Measurements from ENCODE around the gene KIAA1328. TPM values are rescaled to one million over a fixed set of nuclear protein-coding genes. Genes with fewer than 3 reads are reported as not detected.

KIAA1328 gene
- total RNA-seq, 1 donor from 2014 or later, result 8.4 TPM

- H3K27ac ChIP-seq, result no peak overlapping the region
- no peak for DNase-seq (ENCODE audit: low spot score in 2 of 2)
- no peaks in the 10 kb centered on the region for H3K9me3 ChIP-seq
- TF ChIP-seq CTCF (IDR thresholded peaks at IDR 0.05), result no peak
- H3K4me3 ChIP-seq, result no peak overlapping the region
- intact Hi-C loops (cut with DNase I), result no loop called here
- no peaks in the 10 kb centered on the region for H3K4me1 ChIP-seq
- no peaks in the 10 kb centered on the region for H3K36me3 ChIP-seq
- no peaks in the 10 kb centered on the region for H3K27me3 ChIP-seq
These were observed 394.1 kb downstream of the KIAA1328 start for GRCh38 chr18:37222999-37223378.

DNA sequence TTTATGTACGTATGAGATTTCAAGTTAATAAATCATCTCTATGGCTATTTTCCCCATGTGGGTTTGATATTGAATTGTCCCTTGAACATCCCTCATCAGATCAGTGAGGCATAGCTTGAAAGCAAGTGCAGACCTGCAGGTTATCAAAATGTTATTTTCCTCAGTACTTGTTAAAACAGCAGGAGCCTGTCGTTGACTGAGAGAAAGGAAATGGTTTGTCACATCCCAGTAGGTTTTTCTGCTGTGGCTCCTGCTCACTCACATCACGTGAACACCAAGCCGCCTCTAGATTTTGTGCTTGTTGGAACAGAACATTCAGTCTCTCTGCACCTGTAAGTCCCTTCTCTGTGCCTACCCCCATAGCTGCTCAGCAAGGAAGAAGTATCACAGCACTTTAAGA, 396.4 kb downstream of the KIAA1328 start:
- DNase-seq (ENCODE audit: low spot score in 2 of 2), result no peak
- no peaks in the 10 kb centered on the region for H3K9me3 ChIP-seq
- no peak overlapping the region for H3K27ac ChIP-seq
- no peak overlapping the region for H3K4me3 ChIP-seq
- intact Hi-C loops (cut with DNase I), result no loop called here
- TF ChIP-seq CTCF (IDR thresholded peaks at IDR 0.05), result no peak
- H3K4me1 ChIP-seq, result no peaks in the 10 kb centered on the region
- H3K36me3 ChIP-seq, result no peaks in the 10 kb centered on the region
- H3K27me3 ChIP-seq, result no peaks in the 10 kb centered on the region

GRCh38 chr18:37230768-37231167, 401.8 kb downstream of the KIAA1328 start:
- H3K9me3 ChIP-seq, result no peaks in the 10 kb centered on the region
- H3K36me3 ChIP-seq, result no peaks in the 10 kb centered on the region
- no peaks in the 10 kb centered on the region for H3K4me1 ChIP-seq
- no peaks in the 10 kb centered on the region for H3K27me3 ChIP-seq
- intact Hi-C loops (cut with DNase I), result no loop called here
- no peak for TF ChIP-seq CTCF (IDR thresholded peaks at IDR 0.05)
- no peak overlapping the region for H3K4me3 ChIP-seq
- H3K27ac ChIP-seq, result no peak overlapping the region
- no peak for DNase-seq (ENCODE audit: low spot score in 2 of 2)

DNA sequence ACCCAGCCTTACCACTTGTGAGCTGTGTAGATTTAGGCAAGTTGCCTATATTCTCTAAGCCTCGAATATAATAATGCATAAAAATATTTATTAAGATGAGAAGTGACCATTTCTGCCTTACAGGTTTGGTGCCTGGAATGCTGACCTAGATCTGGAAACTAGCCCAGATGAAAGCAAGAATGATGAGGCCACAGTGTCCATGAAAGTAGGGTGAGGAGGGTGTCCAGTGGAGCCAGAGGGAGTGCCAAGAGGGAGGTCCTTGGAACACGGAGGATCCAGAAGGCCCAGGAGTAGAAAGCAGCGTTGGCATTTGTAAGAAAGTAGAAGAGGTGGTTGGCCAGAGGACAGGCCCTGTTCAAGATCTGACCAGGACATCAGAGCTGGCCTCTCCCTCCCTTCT, 402.3 kb downstream of the KIAA1328 start:
- DNase-seq (ENCODE audit: low spot score in 2 of 2), result no peak
- intact Hi-C loops (cut with DNase I), result no loop called here
- no peak overlapping the region for H3K27ac ChIP-seq
- H3K27me3 ChIP-seq, result no peaks in the 10 kb centered on the region
- H3K36me3 ChIP-seq, result no peaks in the 10 kb centered on the region
- no peaks in the 10 kb centered on the region for H3K9me3 ChIP-seq
- TF ChIP-seq CTCF (IDR thresholded peaks at IDR 0.05), result no peak
- no peaks in the 10 kb centered on the region for H3K4me1 ChIP-seq
- no peak overlapping the region for H3K4me3 ChIP-seq

- H3K27ac ChIP-seq, result no peak overlapping the region
- H3K4me3 ChIP-seq, result no peak overlapping the region
- DNase-seq (ENCODE audit: low spot score in 2 of 2), result no peak
These were observed 406.7 kb downstream of the KIAA1328 start for GRCh38 chr18:37235583-37235982.

More at GRCh38 chr18:37235583-37235982, 406.7 kb downstream of the KIAA1328 start:
- Histone ChIP-seq H3K4me1 (no peaks in the 10 kb centered on the region), H3K9me3 (no peaks in the 10 kb centered on the region), H3K27me3 (no peaks in the 10 kb centered on the region), H3K36me3 (no peaks in the 10 kb centered on the region)
- TF ChIP-seq CTCF (IDR thresholded peaks at IDR 0.05), result no peak
- intact Hi-C loops (cut with DNase I), result no loop called here

Measured in ascending aorta (tissue), 2 donors.